Fibroblast of skin of right quadriceps (primary cell): ENCODE results near the gene DMTF1.
A peak's percentile ranks its signal among the peaks of the same experiment; 100 is the strongest.

ENCODE experiments used
- DNase-seq: peaks from one replicate; pipeline ENCODE4 v3.0.0-alpha.2; 2013

Gene DMTF1

GRCh38 chr7:87148332-87148955 lies 3.8 kb upstream of the DMTF1 start:
- DNase-seq = peak; percentile 12

GRCh38 chr7:87151002-87151728 lies 1.1 kb upstream of the DMTF1 start:
- DNase-seq = no peak

GRCh38 chr7:87151729-87152111 lies 533 bp upstream of the DMTF1 start:
- DNase-seq = no peak

DNA sequence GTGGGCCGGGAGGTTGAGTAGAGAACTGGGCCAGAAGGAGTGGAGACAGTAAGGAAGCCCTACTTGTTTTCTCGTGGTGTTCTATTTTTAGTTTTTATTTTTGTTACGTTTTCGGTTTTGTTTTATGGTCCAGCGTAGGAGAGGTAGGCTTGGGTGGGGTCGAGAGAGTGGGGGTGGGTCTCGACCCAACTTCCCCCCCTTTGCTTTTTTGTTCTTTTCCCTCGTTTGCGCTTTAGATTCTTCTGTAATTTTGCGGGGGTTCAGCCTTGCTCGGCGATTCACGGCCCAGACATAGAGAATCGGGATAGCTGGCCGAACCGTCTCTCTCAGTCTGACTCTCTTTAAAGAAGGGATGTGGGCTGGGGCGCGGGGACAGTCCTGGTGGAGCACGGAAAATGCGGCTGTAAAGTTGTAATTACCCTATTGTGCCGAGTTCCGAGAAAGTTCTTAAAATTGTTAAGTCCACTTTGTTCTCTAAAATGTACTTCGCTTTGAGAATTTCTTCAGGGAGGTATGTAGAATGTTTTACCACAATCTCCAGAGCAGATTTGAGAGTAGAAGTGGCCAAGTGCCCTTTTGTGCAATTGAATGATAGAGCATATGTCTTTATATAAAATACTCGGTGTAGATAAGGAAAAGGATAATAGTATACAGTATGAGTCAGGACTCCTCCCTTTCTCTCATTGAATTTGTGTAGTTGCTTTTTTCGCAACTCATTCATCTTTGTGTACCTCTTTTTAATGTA lies 816 bp downstream of the DMTF1 start:
- DNase-seq = peak; percentile 14

GRCh38 chr7:87154166-87154565 lies 1.9 kb downstream of the DMTF1 start:
- no peak for DNase-seq

GRCh38 chr7:87154569-87154968 lies 2.3 kb downstream of the DMTF1 start:
- no peak for DNase-seq

- no peak for DNase-seq
These were observed 3.5 kb downstream of the DMTF1 start for GRCh38 chr7:87155788-87156187.

DNA sequence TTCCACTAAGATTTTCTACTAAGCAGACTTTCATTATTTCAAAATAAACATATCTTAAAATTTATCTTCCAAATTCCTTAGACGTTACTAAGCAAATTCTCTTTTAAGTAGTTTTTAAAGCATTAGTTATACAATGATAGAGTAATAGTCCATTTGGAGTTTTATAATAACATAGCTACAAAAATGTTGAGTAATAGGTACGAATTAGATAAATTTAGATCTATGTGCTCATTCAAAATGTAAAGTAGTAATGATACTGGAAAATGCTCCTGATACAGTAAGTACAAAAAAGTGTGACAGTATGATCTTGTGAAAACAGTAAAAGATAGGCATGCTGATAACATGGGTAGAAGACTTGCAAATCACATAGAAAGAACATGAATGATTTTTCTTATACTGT lies 4.5 kb downstream of the DMTF1 start:
- peak; percentile 5 for DNase-seq

GRCh38 chr7:87159538-87159937 lies 7.3 kb downstream of the DMTF1 start:
- DNase-seq = no peak

DNA sequence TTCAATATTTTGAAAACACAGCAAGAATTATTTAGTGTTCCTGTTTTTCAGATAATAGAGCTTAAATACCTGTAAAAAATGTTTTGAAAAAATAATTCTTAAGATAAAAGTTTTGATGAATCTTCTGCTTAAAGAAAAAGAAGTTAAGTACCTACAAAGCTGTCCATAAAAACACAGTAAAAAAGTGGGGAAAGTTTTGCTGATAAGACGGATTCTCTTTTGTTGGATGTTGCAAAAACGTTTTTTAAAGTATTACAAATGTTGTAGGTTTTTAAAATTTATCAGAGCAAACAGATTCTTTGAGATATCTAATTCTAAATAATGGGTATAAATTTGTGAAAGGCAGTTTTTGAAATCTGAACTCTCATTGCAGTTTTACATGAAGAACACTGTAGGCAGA lies 12.2 kb downstream of the DMTF1 start:
- DNase-seq = no peak

DNA sequence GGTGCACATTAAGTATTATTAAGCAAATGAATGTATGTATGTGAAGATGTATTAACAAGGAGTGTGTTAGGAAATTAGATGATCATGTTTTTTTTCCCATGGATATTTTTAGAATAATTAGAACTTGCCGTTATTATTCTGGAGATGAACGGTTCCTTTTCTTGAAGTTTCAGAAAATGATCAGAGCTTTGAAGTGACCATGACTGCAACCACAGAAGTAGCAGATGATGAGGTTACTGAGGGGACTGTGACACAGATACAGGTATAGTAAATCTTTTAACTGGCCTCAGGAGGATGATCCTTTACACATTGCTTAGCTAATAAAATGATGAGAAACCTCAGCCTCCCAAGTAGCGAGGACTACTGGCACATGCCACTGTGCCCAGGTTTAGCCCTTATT lies 18.6 kb downstream of the DMTF1 start:
- no peak for DNase-seq

DNA sequence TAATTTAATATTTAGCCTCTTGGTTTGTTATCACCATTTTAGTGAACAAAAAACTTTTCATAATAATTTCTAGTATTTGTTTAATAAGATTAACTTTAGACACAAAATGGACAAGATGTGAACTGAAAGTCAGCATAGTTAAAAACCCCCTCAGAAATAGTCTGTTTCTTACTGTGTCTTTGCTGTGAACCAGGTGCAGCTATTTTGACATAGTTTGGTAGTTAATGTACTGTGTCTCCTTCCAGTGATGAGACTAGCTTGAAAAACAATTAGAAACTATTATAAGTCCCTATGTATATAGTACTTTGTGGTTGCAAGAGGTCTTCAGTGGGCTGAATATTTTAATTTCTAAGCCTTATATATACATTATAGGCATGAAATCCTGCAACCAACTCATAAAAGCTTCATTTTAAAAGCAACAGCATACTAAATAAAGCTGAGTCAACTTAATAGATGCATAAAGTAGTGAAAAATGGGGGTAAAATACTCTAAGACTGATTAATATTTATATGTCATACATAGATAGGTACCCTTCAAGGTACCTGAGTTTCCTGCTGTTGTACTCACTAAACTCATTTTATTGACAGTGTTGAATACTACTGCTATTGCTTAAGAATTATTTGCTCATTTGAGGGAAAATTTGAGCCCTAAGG lies 19.2 kb downstream of the DMTF1 start:
- DNase-seq = no peak

DNA sequence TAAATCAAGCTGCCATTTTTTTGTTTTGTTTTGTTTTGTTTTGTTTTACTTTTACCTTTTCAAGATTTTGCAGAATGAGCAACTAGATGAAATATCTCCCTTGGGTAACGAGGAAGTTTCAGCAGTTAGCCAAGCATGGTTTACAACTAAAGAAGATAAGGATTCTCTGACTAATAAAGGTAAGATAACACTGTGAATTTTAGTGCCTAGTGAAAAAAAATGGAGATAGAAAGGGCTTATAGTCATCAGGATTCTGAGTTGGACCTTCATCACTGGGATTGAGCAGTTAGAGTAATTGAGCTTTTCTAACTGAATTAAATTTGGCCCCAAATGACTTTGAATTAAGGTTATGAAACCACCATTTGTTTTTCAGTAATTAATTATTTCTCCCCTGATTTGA lies 21.2 kb downstream of the DMTF1 start:
- DNase-seq = no peak

DNA sequence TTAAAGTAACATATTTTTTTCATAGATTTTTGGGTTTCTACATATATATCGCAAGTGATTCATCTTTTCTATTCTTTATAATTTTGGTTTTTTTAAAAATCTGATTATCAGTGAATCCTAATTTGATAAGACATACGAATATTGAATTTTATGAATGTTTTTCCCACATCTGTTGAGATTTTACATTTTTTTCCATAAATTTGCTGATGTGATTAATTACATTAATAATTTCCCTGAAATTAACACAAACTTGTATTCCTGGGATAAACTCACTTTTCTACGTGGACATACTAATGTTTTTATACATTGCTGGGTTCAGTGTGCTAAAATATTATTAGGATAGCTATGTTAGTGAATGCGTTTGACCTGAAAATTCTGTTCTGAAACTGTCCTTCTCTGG lies 26.1 kb downstream of the DMTF1 start:
- DNase-seq = no peak

GRCh38 chr7:87179180-87179579 lies 26.9 kb downstream of the DMTF1 start:
- DNase-seq = no peak

DNA sequence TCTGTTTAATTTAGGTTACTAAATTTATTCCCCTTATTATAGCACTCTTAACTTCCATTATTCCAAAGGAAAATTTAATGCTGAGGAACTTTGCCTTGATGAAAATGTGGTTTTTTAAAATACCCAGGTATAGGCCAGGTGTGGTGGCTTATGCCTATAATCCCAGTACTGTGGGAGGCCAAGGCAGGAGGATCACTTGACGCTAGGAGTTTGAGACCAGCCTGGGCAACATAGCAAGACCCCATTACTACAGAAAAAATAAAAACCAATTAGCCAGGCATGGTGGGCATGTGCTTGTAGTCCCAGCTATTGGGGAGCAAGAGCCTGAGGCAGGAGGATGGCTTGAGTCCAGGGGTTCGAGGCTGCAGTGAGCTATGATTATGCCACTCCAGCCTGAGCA lies 34.9 kb downstream of the DMTF1 start:
- no peak for DNase-seq

DNA sequence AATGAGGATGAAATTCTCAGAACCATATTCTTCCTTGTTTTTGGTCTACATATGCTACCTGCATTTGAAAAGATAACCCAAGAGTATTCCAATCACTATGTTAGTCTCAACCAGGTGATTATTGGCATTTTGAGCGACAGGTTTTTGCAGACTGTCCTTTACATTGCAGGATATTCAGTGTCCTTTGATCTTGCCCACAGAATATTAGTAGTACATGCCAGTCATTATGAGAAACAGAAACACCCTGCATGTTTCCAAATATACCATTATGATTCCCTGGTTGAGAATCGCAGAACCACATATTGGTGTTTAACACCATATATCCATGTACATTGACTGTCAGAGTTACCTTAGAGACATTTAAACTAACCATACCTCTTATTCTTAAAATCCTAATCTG lies 36.7 kb downstream of the DMTF1 start:
- no peak for DNase-seq

DNA sequence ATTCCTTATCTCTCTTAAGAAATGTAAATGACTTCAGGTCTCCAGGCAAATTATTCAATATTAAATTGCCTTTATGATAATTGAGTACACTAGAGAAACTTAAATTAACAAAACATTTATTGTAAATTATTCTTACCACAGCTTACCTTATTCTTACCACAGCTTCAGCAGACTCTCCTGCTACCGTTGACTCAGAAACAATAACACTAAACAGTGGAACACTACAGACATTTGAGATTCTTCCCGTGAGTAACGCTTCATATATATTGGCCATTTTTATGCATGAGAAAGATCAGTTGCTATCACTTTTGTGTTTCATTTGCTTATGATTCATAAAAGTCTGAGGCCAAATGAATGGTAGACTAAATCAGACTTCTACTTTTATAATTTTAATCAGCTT lies 38.5 kb downstream of the DMTF1 start:
- no peak for DNase-seq

GRCh38 chr7:87192784-87193487 lies 40.7 kb downstream of the DMTF1 start:
- DNase-seq = no peak

GRCh38 chr7:87193912-87194311 lies 41.7 kb downstream of the DMTF1 start:
- no peak for DNase-seq

DNA sequence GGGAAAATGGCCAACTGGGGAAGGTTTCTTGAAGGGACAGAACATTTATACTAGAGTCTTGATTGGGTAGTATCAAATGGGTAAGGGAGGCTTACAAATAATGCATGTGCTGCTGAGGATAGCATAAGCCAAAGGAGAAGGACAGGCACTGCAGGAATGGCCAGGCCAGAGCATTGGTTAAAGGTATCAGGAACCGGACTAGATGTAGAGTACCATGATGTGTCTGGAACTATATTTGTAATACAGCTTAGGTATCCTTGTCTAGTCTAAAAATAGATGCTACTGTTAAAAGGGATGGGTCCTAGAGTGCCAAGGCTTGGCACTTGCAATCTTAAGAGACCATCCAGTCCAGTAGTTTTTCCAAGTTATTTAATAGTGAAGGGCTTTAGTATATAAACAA lies 47.0 kb downstream of the DMTF1 start:
- no peak for DNase-seq

DNA sequence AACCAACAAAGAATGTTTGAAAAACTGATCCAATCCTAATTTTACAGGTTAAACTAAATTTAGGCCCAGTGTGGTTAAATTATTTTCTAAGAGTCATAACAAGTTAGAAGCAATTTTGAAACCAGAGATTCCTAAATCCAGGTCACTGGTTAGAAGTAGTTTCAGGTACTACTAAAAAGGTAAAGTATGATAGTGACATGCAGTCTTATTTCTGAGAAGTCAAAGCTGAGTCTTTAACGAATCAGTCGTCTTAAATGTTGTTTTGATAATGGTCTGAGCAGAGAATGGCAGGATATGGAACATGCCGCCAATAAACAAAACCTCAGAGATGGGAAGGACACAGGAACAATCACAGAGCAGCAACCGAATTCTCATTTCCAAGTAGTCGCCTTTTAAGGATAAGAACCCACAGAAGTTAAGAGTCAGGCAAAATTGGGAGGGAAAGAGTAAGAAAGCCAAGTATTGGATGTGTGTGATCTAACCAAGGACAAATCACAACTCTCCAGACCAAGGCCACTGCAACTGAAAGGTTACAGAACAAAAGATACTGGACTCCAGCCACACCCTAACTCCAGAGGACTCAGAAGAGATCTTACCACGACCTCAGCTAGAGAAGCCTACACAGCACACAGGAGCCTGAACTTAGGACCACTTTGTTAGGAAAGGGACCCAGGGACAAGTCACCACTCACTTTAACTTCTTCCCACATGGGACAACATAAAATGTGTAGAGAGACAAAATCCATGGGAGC lies 47.6 kb downstream of the DMTF1 start:
- DNase-seq = no peak
